Measurements from ENCODE around the gene GZMB. TPM values are rescaled to one million over a fixed set of nuclear protein-coding genes. Genes with fewer than 3 reads are reported as not detected.

The GZMB gene
- total RNA-seq, 4 donors from 2014 or later, result 1.1 to 1.9 TPM; not detected in 2

DNA sequence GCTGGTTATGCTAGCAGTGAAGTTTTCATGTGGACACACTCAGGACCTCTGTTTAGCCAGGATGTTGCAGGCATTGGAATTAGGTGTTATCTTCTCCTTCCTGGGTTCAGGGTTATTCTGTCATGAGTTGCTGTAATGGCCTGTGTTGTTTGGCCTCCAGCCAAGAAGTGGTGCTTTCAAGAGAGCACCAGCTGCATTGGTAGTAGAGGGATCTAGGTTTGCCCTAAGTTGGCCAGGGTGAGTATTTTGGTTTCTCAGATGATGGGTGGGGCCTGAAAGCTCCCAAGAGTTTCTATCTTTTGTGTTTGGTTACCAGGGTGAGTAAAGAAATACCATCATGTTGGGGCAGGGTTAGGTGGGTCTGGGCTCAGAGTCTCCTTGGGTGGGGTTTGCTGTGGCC lies 21.8 kb downstream of the GZMB start:
- no peaks in the 10 kb centered on the region for H3K36me3 ChIP-seq
- H3K4me1 ChIP-seq, result no peaks in the 10 kb centered on the region
- H3K9me3 ChIP-seq, result no peaks in the 10 kb centered on the region
- H3K4me3 ChIP-seq, result no peak overlapping the region
- no peaks in the 10 kb centered on the region for H3K27me3 ChIP-seq
- no peak overlapping the region for H3K27ac ChIP-seq
- DNase-seq, result no peak
- TF ChIP-seq CTCF (IDR thresholded peaks at IDR 0.05) (no peak), POLR2A (IDR thresholded peaks at IDR 0.05) (no peak)

DNA sequence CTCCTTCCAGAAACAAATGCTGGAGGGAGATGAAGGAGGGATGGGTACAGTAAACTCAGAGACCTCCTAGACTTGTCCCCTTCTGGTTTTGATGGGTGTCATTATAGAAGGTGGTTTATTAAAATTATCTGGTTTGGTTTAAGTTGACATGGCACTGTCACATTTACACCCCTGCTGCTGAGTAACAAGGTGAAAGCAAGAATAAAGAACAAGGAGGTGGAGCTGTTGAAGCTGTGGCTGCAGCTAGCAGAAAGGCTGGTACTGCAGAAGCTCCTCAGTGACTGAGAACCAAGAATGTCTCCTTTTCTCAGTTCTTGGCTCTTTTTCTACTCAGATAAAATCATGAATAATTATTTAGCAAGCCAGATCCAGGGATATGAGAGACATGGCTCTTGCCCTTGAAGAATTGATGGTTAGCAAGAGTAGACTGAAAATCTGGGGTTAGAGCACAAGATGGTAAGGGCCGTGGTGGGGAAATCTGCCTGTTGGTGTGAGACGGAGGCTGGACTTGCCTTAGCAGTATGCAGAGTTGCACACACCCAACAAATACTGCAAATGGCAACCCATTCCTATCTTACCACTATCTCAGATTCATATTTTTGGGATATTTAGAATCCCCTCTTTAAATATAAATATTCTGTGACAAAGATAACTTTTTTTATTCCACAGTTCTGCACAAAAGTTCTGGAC lies 24.2 kb downstream of the GZMB start, which contains the start of gene GZMH:
Gene GZMH, minus strand, starts transcription at position 31 of the 690 bp plus-strand sequence. CDS start 72 bp downstream, outside the sequence.
- Histone ChIP-seq H3K9me3 (no peaks in the 10 kb centered on the region), H3K36me3 (no peaks in the 10 kb centered on the region), H3K4me1 (no peaks in the 10 kb centered on the region), H3K4me3 (no peak within 1 kb of the TSS), H3K27ac (peak within 1 kb of the TSS in 1 of 4 donors; percentile 12), H3K27me3 (no peaks in the 10 kb centered on the region)
- no peak for DNase-seq
- TF ChIP-seq CTCF (IDR thresholded peaks at IDR 0.05) (no peak), POLR2A (IDR thresholded peaks at IDR 0.05) (no peak)

DNA sequence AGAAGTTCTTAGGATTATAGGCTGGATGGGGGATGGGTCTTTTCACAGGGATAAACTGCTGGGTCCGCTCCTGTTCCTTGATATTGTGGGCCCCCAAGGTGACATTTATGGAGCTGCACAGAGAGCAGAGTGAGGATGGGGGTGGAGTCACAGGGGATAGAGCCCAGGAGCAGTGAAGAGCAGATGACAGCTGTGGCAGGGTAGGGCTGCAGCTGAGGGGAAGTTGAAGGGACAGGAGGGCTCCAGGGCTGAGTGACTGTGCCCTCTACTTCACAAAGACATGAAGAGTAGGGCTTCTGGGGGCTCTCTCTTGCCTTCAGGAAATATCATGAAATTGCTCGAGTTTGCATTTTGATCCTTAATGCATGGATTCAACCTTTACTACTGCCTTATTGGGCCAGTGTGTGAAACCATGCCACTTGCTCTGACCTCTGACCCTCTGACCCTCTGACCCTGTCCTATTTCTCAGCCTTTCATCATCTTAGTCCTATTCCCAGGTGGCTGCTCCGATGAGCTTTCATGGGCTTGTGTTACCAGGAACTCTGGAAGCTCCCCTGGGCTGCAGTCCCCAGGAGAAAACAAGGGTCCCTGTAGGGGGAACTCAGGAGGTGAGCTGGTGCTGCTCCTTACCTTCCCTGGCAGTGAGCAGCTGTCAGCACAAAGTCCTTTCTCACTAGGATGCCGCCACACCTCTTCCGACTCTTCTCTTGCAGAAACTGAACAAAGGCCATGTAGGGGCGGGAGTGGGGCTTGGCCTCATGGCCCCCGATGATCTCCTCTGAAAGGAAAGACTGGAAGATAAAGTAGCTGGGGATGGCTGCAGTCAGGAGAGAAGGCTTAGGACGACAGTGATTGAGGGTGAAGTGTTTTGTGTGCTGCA lies 26.1 kb downstream of the GZMB start:
- H3K27me3 ChIP-seq, result no peaks in the 10 kb centered on the region
- TF ChIP-seq CTCF (IDR thresholded peaks at IDR 0.05) (no peak), POLR2A (IDR thresholded peaks at IDR 0.05) (no peak)
- H3K36me3 ChIP-seq, result no peaks in the 10 kb centered on the region
- H3K4me3 ChIP-seq, result no peak overlapping the region
- H3K27ac ChIP-seq, result no peak overlapping the region
- H3K4me1 ChIP-seq, result no peaks in the 10 kb centered on the region
- H3K9me3 ChIP-seq, result no peaks in the 10 kb centered on the region
- DNase-seq, result peak in 1 of 3 donors; percentile 36

GRCh38 chr14:24607081-24607480 lies 26.9 kb downstream of the GZMB start:
- H3K9me3 ChIP-seq, result no peaks in the 10 kb centered on the region
- no peaks in the 10 kb centered on the region for H3K36me3 ChIP-seq
- peak in 2 of 3 donors; percentile 52 to 66 for DNase-seq
- no peaks in the 10 kb centered on the region for H3K27me3 ChIP-seq
- no peak overlapping the region for H3K4me3 ChIP-seq
- H3K4me1 ChIP-seq, result no peaks in the 10 kb centered on the region
- TF ChIP-seq CTCF (IDR thresholded peaks at IDR 0.05) (no peak), POLR2A (IDR thresholded peaks at IDR 0.05) (no peak)
- peak overlapping the region in 1 of 4 donors; percentile 29 for H3K27ac ChIP-seq

GRCh38 chr14:24606297-24606696 lies 27.7 kb downstream of the GZMB start:
- no peaks in the 10 kb centered on the region for H3K4me1 ChIP-seq
- no peaks in the 10 kb centered on the region for H3K36me3 ChIP-seq
- H3K27me3 ChIP-seq, result no peaks in the 10 kb centered on the region
- no peak overlapping the region for H3K4me3 ChIP-seq
- H3K27ac ChIP-seq, result no peak overlapping the region
- no peak for DNase-seq
- TF ChIP-seq CTCF (IDR thresholded peaks at IDR 0.05), result no peak
- TF ChIP-seq POLR2A (IDR thresholded peaks at IDR 0.05), result no peak
- no peaks in the 10 kb centered on the region for H3K9me3 ChIP-seq

Measured in Peyer's patch (tissue), 4 donors.